Measurements from ENCODE around the gene SERPINF2. TPM values are rescaled to one million over a fixed set of nuclear protein-coding genes. Genes with fewer than 3 reads are reported as not detected.

Gene SERPINF2
- total RNA-seq, 2 donors from 2014 or later, result 1.0 to 1.7 TPM

GRCh38 chr17:1724869-1725641, 17.6 kb upstream of the SERPINF2 start:
- peak overlapping the region; percentile 73 to 81 for H3K9ac ChIP-seq (ENCODE audit: low read depth in 2 of 2, low read length in 2 of 2)
- DNase-seq, result no peak
- no peak for TF ChIP-seq CTCF (IDR thresholded peaks at IDR 0.05)
- peak overlapping the region; percentile 77 for H3K4me3 ChIP-seq
- peak overlapping the region; percentile 67 for H3K27ac ChIP-seq
- H3K4me1 ChIP-seq, result peaks cover 6% of the 10 kb centered on the region
- intact Hi-C loops (cut with DNase I), result loop anchor here (5.0 kb wide), 1 partner anchor 142 kb away; no protein-coding TSS in a partner anchor
- H3K27me3 ChIP-seq, result no peaks in the 10 kb centered on the region
- H3K9me3 ChIP-seq, result no peaks in the 10 kb centered on the region
- H3K36me3 ChIP-seq, result no peaks in the 10 kb centered on the region

GRCh38 chr17:1725642-1726511, 16.8 kb upstream of the SERPINF2 start:
- intact Hi-C loops (cut with DNase I), result no loop called here
- no peaks in the 10 kb centered on the region for H3K9me3 ChIP-seq
- no peaks in the 10 kb centered on the region for H3K36me3 ChIP-seq
- peaks cover 6% of the 10 kb centered on the region for H3K4me1 ChIP-seq
- no peak overlapping the region for H3K27ac ChIP-seq
- peak overlapping the region in 1 of 2 donors; percentile 81 for H3K9ac ChIP-seq (ENCODE audit: low read depth in 2 of 2, low read length in 2 of 2)
- no peak for TF ChIP-seq CTCF (IDR thresholded peaks at IDR 0.05)
- no peak for DNase-seq
- no peaks in the 10 kb centered on the region for H3K27me3 ChIP-seq
- peak overlapping the region; percentile 77 for H3K4me3 ChIP-seq

- no peaks in the 10 kb centered on the region for H3K36me3 ChIP-seq
- H3K4me3 ChIP-seq, result no peak overlapping the region
- intact Hi-C loops (cut with DNase I), result no loop called here
- no peaks in the 10 kb centered on the region for H3K27me3 ChIP-seq
- H3K27ac ChIP-seq, result no peak overlapping the region
- H3K9me3 ChIP-seq, result no peaks in the 10 kb centered on the region
- no peak overlapping the region for H3K9ac ChIP-seq (ENCODE audit: low read depth in 2 of 2, low read length in 2 of 2)
- no peak for TF ChIP-seq CTCF (IDR thresholded peaks at IDR 0.05)
- H3K4me1 ChIP-seq, result peaks cover 6% of the 10 kb centered on the region
- no peak for DNase-seq
Observed at GRCh38 chr17:1726626-1727257, 15.9 kb upstream of the SERPINF2 start.

- Histone ChIP-seq H3K4me3 (no peak overlapping the region), H3K9me3 (no peaks in the 10 kb centered on the region), H3K36me3 (no peaks in the 10 kb centered on the region), H3K4me1 (peaks cover 6% of the 10 kb centered on the region), H3K9ac (ENCODE audit: low read depth in 2 of 2, low read length in 2 of 2) (no peak overlapping the region), H3K27ac (no peak overlapping the region), H3K27me3 (no peaks in the 10 kb centered on the region)
- intact Hi-C loops (cut with DNase I), result no loop called here
- no peak for DNase-seq
- TF ChIP-seq CTCF (IDR thresholded peaks at IDR 0.05), result no peak
Observed at GRCh38 chr17:1727258-1727789, 15.3 kb upstream of the SERPINF2 start.
